HG03280 (cell line): ENCODE data around the gene ARHGAP25.

Experiments
- ATAC-seq: cut with Tn5 transposase; IDR thresholded peaks from one replicate; pipeline ENCODE4 v1.9.1; 2021; ENCODE audit warnings: mild to moderate bottlenecking, moderate library complexity; ENCODE audit not compliant: unreplicated experiment

Gene ARHGAP25

GRCh38 chr2:68828887-68829708, 94.5 kb downstream of the ARHGAP25 start:
- ATAC-seq = no peak

GRCh38 chr2:68829749-68830148, 95.1 kb downstream of the ARHGAP25 start:
- ATAC-seq = no peak

GRCh38 chr2:68831686-68832232, 97.1 kb downstream of the ARHGAP25 start:
- ATAC-seq = no peak

- peak; percentile 65 for ATAC-seq
Measured at GRCh38 chr2:68832233-68832869, 97.7 kb downstream of the ARHGAP25 start.

- no peak for ATAC-seq
Measured at GRCh38 chr2:68833162-68833561, 98.6 kb downstream of the ARHGAP25 start.

GRCh38 chr2:68834737-68835376, 100.2 kb downstream of the ARHGAP25 start:
- ATAC-seq = no peak

- no peak for ATAC-seq
Measured at GRCh38 chr2:68835621-68836020, 101.0 kb downstream of the ARHGAP25 start.

- no peak for ATAC-seq
Measured at GRCh38 chr2:68837164-68837860, 102.7 kb downstream of the ARHGAP25 start.

- ATAC-seq = peak; percentile 60
Measured at GRCh38 chr2:68837861-68838341, 103.3 kb downstream of the ARHGAP25 start.

- ATAC-seq = no peak
Measured at GRCh38 chr2:68838641-68839040, 104.0 kb downstream of the ARHGAP25 start.

- no peak for ATAC-seq
Measured at GRCh38 chr2:68839260-68839833, 104.7 kb downstream of the ARHGAP25 start.

GRCh38 chr2:68845043-68845442, 110.4 kb downstream of the ARHGAP25 start:
- ATAC-seq = no peak

- ATAC-seq = no peak
Measured at GRCh38 chr2:68846091-68846490, 111.5 kb downstream of the ARHGAP25 start.

- ATAC-seq = no peak
Measured at GRCh38 chr2:68847751-68848150, 113.1 kb downstream of the ARHGAP25 start.

- no peak for ATAC-seq
Measured at GRCh38 chr2:68849579-68850030, 115.0 kb downstream of the ARHGAP25 start.

- no peak for ATAC-seq
Measured at GRCh38 chr2:68850524-68850923, 115.9 kb downstream of the ARHGAP25 start.

GRCh38 chr2:68853035-68853434, 118.4 kb downstream of the ARHGAP25 start:
- ATAC-seq = no peak

- ATAC-seq = no peak
Measured at GRCh38 chr2:68853915-68854314, 119.3 kb downstream of the ARHGAP25 start.

- ATAC-seq = no peak
Measured at GRCh38 chr2:68854476-68854875, 119.9 kb downstream of the ARHGAP25 start.

- ATAC-seq = no peak
Measured at GRCh38 chr2:68855550-68855949, 120.9 kb downstream of the ARHGAP25 start.
